HG03354 (cell line): Measurements from ENCODE around the gene ABHD12B.
"Not testable (repeated sequence)": the region's sequence is repeated elsewhere in the genome, so short reads cannot be mapped to it uniquely, and the experiment has no call there.

Experiments used
- ATAC-seq: cut with Tn5 transposase; IDR thresholded peaks from one replicate; pipeline ENCODE4 v1.9.1; 2021; ENCODE audit warnings: mild to moderate bottlenecking; ENCODE audit not compliant: unreplicated experiment, poor library complexity, severe bottlenecking

ABHD12B gene

GRCh38 chr14:50928002-50928635 lies 56.3 kb downstream of the ABHD12B start:
- ATAC-seq: no peak

GRCh38 chr14:50929506-50929905 lies 57.7 kb downstream of the ABHD12B start:
- no peak for ATAC-seq

- no peak for ATAC-seq
Observed at GRCh38 chr14:50931559-50931958, 59.7 kb downstream of the ABHD12B start.

GRCh38 chr14:50932156-50932555 lies 60.3 kb downstream of the ABHD12B start:
- no peak for ATAC-seq

GRCh38 chr14:50932592-50933495 lies 61.0 kb downstream of the ABHD12B start:
- ATAC-seq: no peak

GRCh38 chr14:50935126-50936015 lies 63.5 kb downstream of the ABHD12B start:
- no peak for ATAC-seq

- ATAC-seq: no peak
Observed at GRCh38 chr14:50936016-50936340, 64.1 kb downstream of the ABHD12B start.

GRCh38 chr14:50936882-50937281 lies 65.0 kb downstream of the ABHD12B start:
- ATAC-seq: no peak

GRCh38 chr14:50937325-50937724 lies 65.5 kb downstream of the ABHD12B start:
- ATAC-seq: no peak

GRCh38 chr14:50937800-50938199 lies 65.9 kb downstream of the ABHD12B start:
- ATAC-seq: no peak

GRCh38 chr14:50941151-50941550 lies 69.3 kb downstream of the ABHD12B start:
- no peak for ATAC-seq

GRCh38 chr14:50941638-50942037 lies 69.8 kb downstream of the ABHD12B start:
- not testable (repeated sequence) for ATAC-seq

GRCh38 chr14:50943261-50943942 lies 71.5 kb downstream of the ABHD12B start:
- no peak for ATAC-seq

- ATAC-seq: peak; percentile 77
Observed at GRCh38 chr14:50943943-50944646, 72.2 kb downstream of the ABHD12B start, which contains the start of gene PYGL. Gene PYGL, minus strand, starts transcription at chr14:50944483. Its CDS starts 80 bp downstream, at chr14:50944403.

- peak; percentile 21 for ATAC-seq
Observed at GRCh38 chr14:50944647-50945413, 73.0 kb downstream of the ABHD12B start.

- ATAC-seq: no peak
Observed at GRCh38 chr14:50946234-50946935, 74.5 kb downstream of the ABHD12B start.

- ATAC-seq: no peak
Observed at GRCh38 chr14:50947446-50947845, 75.6 kb downstream of the ABHD12B start.

GRCh38 chr14:50948205-50948604 lies 76.4 kb downstream of the ABHD12B start:
- no peak for ATAC-seq
